Lower lobe of right lung (tissue), 2 donors: ENCODE data around the gene UBQLNL. TPM values are rescaled to one million over a fixed set of nuclear protein-coding genes. Genes with fewer than 3 reads are reported as not detected.

ENCODE experiments used
- ATAC-seq, 2 donors: fragments of 200-7000 bp; cut with Tn5 transposase; one replicate each; pipeline ENCODE4 v1.9.1; 2020 to 2022; ENCODE audit warnings: mild to moderate bottlenecking in 2 of 2, moderate library complexity in 2 of 2
- DNase-seq: peaks from one replicate; pipeline ENCODE4 v3.0.0-alpha.2; 2020
- H3K27ac ChIP-seq: fragments of 200-600 bp; one replicate; pipeline ENCODE4 v1.8.0; 2022
- H3K27me3 ChIP-seq: fragments of 200-600 bp; one replicate; pipeline ENCODE4 v1.8.0; 2022; ENCODE audit warnings: low read depth
- H3K36me3 ChIP-seq: fragments of 200-600 bp; one replicate; pipeline ENCODE4 v1.8.0; 2022; ENCODE audit warnings: mild to moderate bottlenecking
- H3K4me1 ChIP-seq: fragments of 200-600 bp; one replicate; pipeline ENCODE4 v1.8.0; 2022
- H3K4me3 ChIP-seq: fragments of 200-600 bp; one replicate; pipeline ENCODE4 v1.8.0; 2022; ENCODE audit warnings: mild to moderate bottlenecking
- H3K9me3 ChIP-seq: fragments of 200-600 bp; one replicate; pipeline ENCODE4 v1.8.0; 2022
- CTCF ChIP-seq: fragments of 200-600 bp; IDR thresholded peaks from one replicate; pipeline ENCODE4 v1.8.0; 2022; ENCODE audit warnings: antibody characterized with exemption, mild to moderate bottlenecking
- intact Hi-C: fragments of 100-400 bp; cut with DNase I; formaldehyde crosslinking; loops from one replicate; pipeline ENCODE4 v1.11.0; 2022
- total RNA-seq: library from RNA; stranded (reverse); fragmentation: NEBNext Ultra II Directional; extraction: Animal tissue kit (Norgen Biotek cat#: 25700); gene quantifications from one replicate; pipeline ENCODE4 v1.2.1, GENCODE V29; 2021
- donor health status: DM: no; HTN: yes; CAD: no; lungs with severe emphysema.

Gene UBQLNL
- total RNA-seq, 1 donor from 2014 or later = 1.1 TPM

- TF ChIP-seq CTCF = no peak
- no peak overlapping the region for H3K27ac ChIP-seq
- H3K36me3 ChIP-seq = no peaks in the 10 kb centered on the region
- intact Hi-C loops = no loop called here
- no peak for DNase-seq
- H3K4me1 ChIP-seq = no peaks in the 10 kb centered on the region
- H3K27me3 ChIP-seq = no peaks in the 10 kb centered on the region
- ATAC-seq = no peak
- H3K4me3 ChIP-seq = no peak overlapping the region
- no peaks in the 10 kb centered on the region for H3K9me3 ChIP-seq
These were observed 7.9 kb downstream of the UBQLNL start for GRCh38 chr11:5508605-5509004.

GRCh38 chr11:5507933-5508305 lies 8.6 kb downstream of the UBQLNL start:
- no peaks in the 10 kb centered on the region for H3K36me3 ChIP-seq
- H3K27me3 ChIP-seq = no peaks in the 10 kb centered on the region
- intact Hi-C loops = no loop called here
- H3K4me3 ChIP-seq = no peak overlapping the region
- H3K27ac ChIP-seq = no peak overlapping the region
- DNase-seq = no peak
- TF ChIP-seq CTCF = no peak
- ATAC-seq = no peak
- H3K9me3 ChIP-seq = no peaks in the 10 kb centered on the region
- H3K4me1 ChIP-seq = no peaks in the 10 kb centered on the region

- ATAC-seq (no peak), DNase-seq (no peak)
- no peaks in the 10 kb centered on the region for H3K4me1 ChIP-seq
- no peaks in the 10 kb centered on the region for H3K27me3 ChIP-seq
- H3K36me3 ChIP-seq = no peaks in the 10 kb centered on the region
- no peaks in the 10 kb centered on the region for H3K9me3 ChIP-seq
- intact Hi-C loops = no loop called here
- TF ChIP-seq CTCF = no peak
- no peak overlapping the region for H3K27ac ChIP-seq
- H3K4me3 ChIP-seq = no peak overlapping the region
These were observed 9.1 kb downstream of the UBQLNL start for GRCh38 chr11:5507177-5507932.

GRCh38 chr11:5505363-5506048 lies 11.0 kb downstream of the UBQLNL start:
- TF ChIP-seq CTCF = no peak
- intact Hi-C loops = no loop called here
- Histone ChIP-seq H3K36me3 (no peaks in the 10 kb centered on the region), H3K27me3 (no peaks in the 10 kb centered on the region), H3K4me3 (no peak overlapping the region), H3K9me3 (no peaks in the 10 kb centered on the region), H3K4me1 (no peaks in the 10 kb centered on the region), H3K27ac (no peak overlapping the region)
- DNase-seq (no peak), ATAC-seq (no peak)

- intact Hi-C loops = no loop called here
- H3K27ac ChIP-seq = no peak overlapping the region
- no peaks in the 10 kb centered on the region for H3K36me3 ChIP-seq
- TF ChIP-seq CTCF = no peak
- H3K27me3 ChIP-seq = no peaks in the 10 kb centered on the region
- no peaks in the 10 kb centered on the region for H3K4me1 ChIP-seq
- H3K4me3 ChIP-seq = no peak overlapping the region
- ATAC-seq = no peak
- DNase-seq = no peak
- H3K9me3 ChIP-seq = no peaks in the 10 kb centered on the region
These were observed 12.0 kb downstream of the UBQLNL start for GRCh38 chr11:5504403-5504921.
